Anterior cingulate cortex (tissue), 58 donors: Measurements from ENCODE around the gene BRCC3.
"Not testable (repeated sequence)": the region's sequence is repeated elsewhere in the genome, so short reads cannot be mapped to it uniquely, and the experiment has no call there.

Source experiments
- DNase-seq, 58 donors: peaks; one replicate each; lab custom pipeline; 2025; lab: John Stamatoyannopoulos, UW

The BRCC3 gene

GRCh38 chrX:155134255-155134654 is 62.9 kb downstream of the BRCC3 start:
- DNase-seq, result no peak

- no peak for DNase-seq
Observed at GRCh38 chrX:155143959-155144548, 72.7 kb downstream of the BRCC3 start.

GRCh38 chrX:155144926-155145325 is 73.6 kb downstream of the BRCC3 start:
- no peak for DNase-seq

- DNase-seq, result not testable (repeated sequence)
Observed at GRCh38 chrX:155147612-155148011, 76.3 kb downstream of the BRCC3 start.

- not testable (repeated sequence) for DNase-seq
Observed at GRCh38 chrX:155148166-155148565, 76.9 kb downstream of the BRCC3 start.

GRCh38 chrX:155148724-155149537 is 77.6 kb downstream of the BRCC3 start:
- no peak for DNase-seq

- DNase-seq, result no peak
Observed at GRCh38 chrX:155169881-155170280, 98.6 kb downstream of the BRCC3 start.
